Activated CD4-positive, alpha-beta T cell treated with anti-CD3 and anti-CD28 coated beads for 48 hours (primary cell): ENCODE data around the gene DHRS2.
"Not testable (repeated sequence)": the region's sequence is repeated elsewhere in the genome, so short reads cannot be mapped to it uniquely, and the experiment has no call there.

Source experiments
- DNase-seq: peaks from one replicate; pipeline ENCODE4 v3.0.0-alpha.2; 2020

DHRS2 gene, protein sequence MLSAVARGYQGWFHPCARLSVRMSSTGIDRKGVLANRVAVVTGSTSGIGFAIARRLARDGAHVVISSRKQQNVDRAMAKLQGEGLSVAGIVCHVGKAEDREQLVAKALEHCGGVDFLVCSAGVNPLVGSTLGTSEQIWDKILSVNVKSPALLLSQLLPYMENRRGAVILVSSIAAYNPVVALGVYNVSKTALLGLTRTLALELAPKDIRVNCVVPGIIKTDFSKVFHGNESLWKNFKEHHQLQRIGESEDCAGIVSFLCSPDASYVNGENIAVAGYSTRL

DNA sequence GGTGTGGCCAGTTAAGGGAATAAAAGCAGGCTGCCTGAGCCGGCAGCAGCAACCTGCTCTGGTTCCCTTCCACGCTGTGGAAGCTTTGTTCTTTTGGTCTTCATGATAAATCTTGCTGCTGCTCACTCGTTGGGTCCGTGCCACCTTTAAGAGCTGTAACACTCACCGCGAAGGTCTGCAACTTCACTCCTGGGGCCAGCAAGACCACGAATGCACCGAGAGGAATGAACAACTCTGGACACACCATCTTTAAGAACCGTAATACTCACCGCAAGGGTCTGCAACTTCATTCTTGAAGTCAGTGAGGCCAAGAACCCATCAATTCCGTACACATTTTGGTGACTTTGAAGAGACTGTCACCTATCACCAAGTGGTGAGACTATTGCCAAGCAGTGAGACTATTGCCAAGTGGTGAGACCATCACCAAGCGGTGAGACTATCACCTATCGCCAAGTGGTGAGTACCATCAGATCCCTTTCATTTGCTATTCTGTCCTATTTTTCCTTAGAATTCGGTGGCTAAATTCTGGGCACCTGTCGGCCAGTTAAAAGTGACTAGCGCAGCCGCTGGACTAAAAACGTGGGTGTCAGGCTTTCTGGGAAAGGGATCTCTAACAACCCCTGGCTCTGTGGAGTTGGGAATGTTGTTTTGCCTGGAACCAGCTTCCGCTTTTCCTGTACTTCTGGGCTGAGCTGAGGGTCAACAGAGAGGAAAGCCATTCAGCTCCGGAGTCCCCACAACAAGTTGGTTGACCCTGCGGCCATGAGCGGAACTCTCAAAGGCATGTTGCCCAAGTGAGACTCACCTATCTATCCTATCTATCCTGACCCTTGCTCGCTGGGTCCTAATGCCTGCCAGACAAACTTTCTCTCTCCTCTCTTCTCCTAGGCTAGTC lies at the start of gene DHRS2:
Gene DHRS2, plus strand, starts transcription at position 48 of the 895 bp plus-strand sequence. CDS start 2,501 bp downstream, outside the sequence.
- DNase-seq = no peak

DNA sequence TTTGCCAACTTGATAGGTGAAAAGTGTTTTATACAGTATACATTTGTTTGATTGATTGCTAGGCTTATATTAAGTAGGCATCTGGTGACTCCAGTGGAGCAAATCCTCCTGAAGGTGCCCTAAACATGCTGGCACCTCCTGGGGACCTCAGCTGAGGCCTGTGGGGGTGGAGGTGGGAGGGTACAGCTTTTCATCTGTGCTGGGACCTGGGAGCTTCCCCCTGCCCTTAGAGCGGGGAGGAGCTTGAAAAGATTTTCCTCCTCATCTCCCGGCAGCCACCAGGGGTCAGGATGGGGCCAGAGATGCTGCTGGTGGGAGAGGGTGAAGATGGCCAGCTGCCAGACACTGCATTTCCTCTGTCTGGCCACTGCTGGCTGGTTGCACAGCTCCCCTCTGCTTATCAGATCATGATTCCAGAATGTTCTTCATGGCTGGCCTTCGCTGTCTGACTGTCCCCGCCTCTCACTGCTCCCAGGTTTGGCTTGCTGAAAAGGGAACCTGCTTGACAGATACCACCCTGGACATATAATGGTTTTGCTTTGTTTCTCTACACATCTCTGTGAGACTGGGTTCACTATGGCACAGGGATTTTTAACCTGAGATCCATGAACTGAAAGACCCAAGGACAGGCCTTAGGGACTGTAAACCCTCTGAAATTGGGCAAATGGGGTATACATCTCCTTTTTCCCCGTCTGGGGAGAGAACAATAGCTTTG lies 47.1 kb upstream of the DHRS2 start:
- DNase-seq = peak; percentile 89

DNA sequence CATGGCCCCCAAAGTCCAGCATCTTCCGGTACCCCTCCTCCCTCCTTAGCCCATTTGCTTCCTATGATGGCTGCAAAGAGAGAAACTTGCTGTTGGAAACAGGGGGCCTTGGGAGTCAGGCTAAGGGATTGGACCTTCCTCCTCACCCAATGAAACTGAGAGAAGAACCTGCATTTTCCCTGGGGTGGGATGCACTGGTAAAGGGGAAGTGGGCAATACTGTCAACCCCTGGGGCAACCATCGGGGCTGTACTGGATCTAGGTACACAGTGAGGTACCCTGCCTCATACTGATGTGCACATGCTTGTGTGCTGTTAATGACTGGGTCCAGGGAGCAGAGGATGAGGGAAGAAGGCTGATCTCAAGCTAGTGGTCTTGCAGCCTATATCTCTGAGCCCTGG lies 46.6 kb upstream of the DHRS2 start:
- DNase-seq = no peak

DNA sequence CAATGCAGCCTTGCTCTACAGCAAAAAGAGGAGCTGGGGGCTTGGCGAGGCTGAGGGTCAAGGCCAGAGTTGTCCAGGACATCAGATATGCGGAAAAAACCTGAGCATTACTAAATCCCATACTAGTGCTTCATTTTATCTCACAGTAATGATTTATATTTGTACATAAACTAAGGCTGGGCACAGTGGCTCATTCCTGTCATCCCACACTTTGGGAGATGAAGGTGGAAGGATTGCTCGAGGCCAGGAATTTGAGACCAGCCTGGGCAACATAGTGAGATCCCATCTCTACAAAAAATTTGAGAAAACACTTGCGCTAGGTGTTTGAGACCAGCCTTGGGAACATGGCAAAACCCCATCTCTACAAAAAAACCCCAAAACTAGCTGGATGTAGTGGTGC lies 46.0 kb upstream of the DHRS2 start:
- no peak for DNase-seq

DNA sequence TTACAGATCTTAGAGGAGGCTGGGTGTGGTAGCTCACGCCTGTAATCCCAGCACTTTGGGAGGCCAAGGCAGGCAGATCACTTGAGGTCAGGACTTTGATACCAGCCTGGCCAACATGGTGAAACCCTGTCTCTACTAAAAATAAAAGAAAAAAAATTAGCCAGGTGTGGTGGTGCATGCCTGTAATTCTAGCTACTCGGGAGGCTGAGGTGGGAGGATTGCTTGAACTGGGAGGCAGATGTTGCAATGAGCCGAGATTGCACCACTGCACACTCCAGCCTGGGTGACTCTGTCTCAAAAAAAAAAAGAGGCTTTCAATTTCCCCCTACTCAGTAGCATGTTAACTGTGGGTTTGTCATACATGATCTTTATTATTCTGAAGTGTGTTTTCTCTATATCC lies 42.0 kb upstream of the DHRS2 start:
- DNase-seq = not testable (repeated sequence)

DNA sequence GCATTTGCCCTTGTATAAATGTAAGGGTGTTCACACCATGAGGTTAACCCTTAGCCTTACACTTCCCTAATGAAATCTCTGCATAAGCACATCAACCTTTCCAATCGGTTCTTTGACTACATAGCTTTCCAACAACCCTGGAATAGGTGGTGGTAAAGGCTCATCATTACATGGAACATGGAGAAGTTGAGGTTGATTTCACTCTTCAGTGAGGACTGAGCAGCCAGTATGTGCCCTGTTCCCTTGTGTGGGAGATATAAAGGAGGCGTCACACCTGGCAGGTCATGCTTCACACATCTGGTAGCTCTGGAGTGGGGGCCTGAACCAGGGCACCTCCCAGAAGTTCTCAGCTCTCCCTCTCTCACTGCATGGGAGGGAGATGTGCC lies 35.8 kb upstream of the DHRS2 start:
- DNase-seq = no peak

DNA sequence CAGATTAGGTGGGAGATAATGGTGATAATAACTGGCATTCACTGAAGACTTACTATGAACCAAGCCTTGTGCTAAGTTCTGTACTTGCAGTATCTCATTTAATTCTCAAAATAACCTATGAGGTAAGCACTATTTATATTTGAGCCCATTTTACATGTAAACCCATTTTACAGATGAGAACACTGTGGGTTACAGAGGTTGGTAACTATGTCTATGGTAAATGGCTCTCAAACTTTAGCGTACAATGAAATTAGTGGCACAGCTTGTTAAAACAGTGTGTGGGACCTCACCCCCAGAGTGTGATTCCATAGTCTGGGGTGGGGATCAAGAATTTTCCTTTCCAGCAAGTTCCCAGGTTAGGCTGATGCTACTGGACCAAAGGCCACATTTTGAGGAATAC lies 35.4 kb upstream of the DHRS2 start:
- no peak for DNase-seq

DNA sequence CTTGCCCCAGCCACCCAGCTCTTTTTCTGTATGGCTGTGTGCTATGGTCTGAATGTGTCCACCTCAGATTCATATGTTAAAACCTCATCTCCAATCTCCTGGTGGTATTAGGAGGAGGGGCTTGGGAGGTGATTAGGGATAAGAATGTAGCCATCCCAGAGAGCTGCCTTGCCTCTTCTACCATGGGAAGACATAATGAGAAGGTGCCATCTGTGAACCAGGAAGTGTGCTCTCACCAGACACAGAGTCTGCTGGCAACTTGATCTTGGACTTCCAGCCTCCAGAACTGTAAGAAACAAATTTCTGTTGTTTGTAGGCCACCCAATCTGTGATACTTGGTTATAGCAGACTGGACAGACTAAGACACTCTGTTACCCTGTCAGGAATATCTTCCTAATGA lies 34.7 kb upstream of the DHRS2 start:
- DNase-seq = no peak

DNA sequence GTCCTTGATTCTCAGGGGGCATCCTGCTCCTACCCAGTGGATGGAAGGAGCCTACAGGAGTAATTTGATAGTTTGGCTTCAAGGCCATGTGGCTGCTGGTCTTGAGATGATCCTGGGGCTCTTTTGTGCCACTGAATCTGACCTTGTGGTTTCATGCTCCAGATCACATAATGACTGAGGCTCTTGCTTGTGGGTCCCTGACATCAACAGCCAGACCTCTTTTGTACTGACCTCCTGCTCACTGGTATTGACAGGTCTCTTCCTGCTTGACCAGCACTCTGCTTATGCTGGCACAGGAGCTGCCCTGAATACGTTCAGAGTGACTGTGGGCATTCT lies 34.4 kb upstream of the DHRS2 start:
- no peak for DNase-seq

DNA sequence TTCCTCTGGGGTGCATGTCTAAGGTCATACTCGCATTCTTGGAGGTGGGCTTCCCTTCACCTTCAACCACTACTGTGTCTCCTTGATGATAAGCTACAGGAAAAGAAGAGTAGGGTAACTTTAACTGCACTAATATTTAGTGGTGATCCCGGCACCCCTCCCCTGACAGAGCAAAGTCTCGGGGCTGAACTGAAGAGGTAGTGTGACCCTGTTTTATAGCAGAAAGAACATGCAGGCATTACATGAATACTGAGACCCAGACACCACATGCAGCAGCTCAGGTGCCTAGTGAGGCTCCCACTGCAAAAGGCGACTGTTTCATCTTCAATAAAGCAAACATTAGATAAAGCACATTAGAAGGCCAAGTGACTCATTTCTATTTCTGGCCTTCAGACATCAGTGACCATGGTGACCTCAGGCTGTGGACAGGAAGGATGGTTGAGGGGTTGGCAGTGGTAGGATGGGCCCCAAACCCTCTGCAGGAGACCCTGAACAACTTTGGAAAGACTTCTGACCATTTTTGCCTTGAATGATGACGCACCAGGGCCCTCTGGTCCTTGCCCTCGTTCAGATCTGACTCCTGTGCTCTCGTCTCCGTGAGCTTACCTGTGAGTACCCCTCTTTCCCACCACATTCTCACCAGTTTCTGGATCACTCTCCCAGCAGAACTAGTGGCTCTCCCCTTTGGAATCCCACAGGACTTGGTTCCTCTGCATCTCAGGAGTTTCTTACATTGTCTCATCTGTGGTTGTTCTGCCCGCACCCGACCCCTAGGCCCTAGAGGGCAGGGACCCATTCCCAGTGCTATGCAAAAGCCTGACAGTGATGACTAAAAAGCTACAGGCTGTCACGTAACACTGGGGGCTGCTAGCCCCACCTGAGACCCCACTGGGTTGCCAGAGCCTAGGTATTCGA lies 33.7 kb upstream of the DHRS2 start:
- no peak for DNase-seq

DNA sequence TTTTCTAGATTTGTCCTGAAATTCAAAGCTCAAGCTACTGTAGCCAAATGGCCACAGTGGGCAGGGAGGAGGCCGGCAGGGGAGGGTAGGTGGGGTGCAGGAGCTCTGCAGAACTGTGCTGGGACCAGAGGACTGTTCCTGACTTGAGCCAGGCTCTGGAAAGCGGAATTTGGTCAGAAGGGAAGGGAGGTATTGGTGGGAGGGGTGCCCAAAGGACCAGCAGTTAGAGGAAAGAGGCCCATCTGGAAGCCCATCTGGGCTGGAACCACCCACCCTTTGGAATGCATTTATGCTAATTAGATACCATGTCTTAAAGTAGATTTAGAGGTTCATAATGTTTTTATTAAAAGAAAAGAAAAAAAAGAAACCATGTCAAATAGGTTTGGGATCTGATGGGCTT lies 33.1 kb upstream of the DHRS2 start:
- no peak for DNase-seq

DNA sequence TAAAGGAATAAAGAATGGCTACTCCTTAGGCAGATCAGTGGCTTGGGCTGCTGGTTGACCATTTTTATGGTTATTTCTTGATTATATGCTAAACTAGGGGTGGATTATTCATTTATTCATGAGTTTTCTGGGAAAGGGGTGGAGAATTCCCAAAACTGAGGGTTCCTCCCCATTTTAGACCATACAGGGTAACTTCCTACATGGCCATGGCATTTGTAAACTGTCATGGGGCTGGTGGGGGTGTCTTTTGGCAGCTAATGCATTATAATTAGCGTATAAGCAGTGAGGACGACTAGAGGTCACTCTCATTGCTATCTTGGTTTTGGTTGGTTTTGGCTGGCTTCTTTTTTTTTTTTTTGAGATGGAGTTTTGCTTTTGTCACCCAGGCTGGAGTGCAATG lies 32.0 kb upstream of the DHRS2 start:
- no peak for DNase-seq

DNA sequence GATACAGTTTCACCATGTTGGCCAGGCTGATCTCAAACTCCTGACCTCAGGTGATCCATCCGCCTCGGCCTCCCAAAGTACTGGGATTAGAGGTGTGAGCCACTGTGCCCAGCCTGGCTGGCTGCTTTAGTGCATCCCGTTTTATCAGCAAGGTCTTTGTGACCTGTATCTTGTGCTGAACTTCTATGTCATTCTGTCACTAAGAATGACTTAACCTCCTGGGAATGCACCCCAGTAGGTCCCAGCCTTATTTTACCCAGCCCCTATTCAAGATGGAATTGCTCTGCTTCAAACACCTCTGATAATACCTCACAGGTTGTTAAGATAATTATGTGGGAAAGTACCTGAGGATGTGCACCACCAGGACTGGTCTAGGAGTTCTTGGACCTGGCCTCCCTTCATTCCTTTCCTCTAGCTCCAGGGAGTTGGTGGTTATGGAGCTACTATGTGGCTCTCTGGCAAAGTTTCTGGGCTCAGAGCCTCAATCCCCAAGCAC lies 31.4 kb upstream of the DHRS2 start:
- DNase-seq = no peak

DNA sequence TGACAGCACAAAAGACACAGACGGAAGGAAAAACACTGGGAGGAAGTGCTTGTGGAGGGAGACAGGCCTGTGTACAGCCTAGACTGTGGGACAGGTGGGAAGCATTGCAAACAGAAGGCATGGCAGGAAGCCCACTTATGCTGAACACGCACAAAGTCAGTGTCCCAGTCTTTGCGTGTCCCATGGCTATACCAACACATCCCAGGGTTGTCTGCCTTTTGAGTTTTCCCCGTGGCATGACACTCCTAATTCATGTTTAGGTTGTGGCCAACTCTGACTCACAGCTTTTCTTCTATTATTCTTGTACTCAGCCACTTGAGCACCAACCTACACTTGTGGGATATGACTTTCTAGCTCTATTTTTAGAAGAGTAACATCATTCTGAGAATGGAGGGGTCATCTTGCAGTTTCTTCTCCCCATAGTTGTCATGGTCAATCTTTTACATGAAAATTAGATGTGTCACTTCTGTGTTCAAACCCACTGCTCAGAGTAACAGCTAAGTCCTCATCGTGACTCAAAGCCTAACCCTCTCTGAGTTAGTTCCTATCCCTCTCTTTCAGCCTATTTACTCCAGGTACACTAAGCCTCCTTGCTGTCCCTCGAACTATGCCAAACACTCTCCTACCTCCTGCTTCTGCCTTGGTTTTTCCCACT lies 30.1 kb upstream of the DHRS2 start:
- DNase-seq = peak; percentile 45

DNA sequence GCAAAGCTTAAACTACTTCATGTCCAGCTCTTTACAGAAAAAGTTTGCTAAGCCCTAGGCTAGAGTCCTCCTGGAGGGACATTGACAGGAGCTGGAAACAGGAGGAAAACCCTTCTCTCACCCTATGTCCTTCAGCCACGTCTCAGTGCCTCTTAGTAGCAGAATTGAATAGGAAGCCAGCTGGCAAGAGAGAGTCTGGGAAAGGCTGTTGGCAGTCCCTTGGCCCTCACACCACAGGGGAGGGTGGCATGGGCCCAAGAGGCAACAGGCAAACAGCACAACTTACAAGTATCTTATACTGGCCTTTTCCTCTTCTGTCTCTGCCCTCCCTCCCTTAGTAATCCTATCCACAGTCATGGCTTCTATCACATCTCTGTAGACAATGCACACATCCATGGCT lies 27.7 kb upstream of the DHRS2 start:
- no peak for DNase-seq

DNA sequence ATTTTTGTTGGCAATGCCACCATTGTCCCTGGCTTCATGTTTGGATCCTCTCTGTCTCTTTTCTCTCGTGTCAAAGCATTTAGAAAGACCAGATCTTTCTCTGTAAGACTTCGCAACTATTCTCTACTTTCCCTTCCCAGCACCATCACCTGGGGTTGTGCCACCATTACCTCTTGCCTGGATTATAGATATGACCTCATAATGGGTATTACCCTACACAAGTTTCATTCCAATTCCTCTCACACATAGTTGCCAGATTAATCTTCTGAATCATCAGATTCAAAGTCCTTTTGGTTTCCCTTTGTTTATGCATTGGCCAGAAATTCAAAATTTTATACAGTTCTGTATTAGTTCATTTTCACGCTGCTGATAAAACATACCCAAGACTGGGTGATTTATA lies 27.2 kb upstream of the DHRS2 start:
- DNase-seq = no peak

DNA sequence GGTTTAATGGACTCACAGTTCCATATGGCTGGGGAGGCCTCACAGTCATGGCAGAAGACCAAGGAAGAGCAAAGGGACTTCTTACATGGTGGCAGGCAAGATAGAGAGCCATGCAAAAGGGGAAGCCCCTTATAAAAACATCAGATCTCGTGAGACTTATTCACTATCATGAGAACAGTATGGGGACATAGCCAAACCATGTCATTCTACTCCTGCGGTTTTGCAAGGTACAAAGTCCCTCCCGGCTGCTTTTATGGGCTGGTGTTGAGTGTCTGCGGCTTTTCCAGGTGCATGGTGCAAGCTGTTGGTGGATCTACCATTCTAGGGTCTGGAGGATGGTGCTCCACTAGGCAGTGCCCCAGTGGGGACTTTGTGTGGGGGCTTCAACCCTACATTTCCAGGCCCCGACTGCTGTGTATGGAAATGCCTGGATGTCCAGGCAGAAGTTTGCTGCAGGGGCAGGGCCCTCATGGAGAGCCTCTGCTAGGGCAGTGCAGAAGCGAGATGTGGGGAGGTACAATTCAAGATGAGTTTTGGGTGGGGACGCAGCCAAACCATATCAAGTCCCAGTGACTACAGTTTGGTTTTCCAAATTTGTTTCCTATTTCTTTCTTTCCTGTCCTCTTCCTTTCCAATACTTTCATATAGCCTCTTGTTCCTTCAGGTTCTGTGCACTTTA lies 26.6 kb upstream of the DHRS2 start:
- DNase-seq = not testable (repeated sequence)

DNA sequence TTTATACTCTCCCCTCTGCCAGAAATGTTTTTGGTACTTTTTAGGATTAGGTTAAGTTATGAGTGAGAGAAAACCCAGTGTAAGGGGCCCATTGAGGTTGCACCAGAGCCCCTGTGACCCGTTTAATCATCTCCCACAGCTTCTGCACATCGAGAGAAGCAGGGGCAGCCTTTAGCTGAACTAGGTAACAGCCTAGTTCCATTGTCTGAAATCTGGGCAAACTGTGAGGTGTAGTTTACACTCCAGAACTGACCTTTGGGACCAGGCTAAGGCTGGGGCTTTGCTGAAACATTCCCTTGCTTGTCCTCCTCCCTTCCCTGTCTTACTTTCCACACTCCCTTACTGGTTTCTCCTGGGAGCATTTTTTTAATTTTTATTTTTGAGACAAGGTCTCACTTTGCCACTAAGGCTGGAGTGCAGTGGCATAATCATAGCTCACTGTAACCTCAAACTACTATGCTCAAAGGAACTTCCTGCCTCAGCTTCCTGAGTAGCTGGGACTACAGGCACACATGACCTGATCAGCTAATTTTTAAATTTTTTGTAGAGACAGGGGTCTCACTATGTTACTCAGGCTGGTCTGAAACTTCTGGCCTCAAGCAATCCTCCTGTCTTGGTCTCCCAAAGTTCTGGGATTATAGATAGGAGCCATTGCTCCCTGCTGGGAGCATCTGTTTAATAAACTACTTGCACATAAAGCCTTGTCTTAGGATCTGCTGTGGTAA lies 25.9 kb upstream of the DHRS2 start:
- no peak for DNase-seq

DNA sequence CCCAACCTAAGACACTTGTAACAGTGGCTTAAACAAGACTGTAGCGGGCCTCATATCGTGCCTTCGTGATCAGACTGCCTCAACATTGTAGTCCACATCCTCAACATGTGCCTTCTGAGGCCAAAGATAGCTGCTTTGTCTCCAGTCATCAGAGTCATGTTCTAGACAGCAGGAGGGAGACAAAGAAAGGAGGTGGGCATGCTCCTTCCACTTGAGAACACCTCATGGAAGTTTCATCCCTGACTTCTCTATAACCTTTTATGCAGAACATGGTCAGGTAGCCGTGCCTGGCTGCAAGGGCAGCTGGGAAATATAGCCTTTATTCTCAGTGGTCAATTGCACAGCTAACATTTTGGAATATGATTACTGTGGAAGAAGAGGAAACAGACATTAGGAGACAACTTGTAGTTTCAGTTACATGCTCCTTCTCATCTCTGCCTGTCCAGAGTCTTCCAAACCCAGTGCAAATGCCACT lies 25.3 kb upstream of the DHRS2 start:
- no peak for DNase-seq

DNA sequence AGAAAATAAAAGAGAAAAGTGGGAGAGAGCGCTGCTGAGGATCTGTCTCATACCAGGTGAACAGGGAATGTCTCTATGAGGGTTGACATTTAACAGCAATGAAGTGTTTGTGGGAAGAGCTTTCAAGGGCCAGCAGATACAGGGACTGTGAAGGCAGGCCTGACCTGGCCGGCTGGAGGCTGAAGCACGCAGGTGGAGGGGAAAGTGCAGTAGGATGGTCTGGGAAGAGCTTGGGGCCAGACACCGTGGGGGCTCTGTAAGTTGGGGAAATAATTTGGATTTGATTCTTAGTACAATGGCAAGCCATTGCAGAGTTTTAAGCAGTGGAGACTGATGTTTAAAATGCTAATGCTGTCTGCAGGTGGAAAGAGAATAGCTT lies 23.8 kb upstream of the DHRS2 start:
- DNase-seq = no peak

DNA sequence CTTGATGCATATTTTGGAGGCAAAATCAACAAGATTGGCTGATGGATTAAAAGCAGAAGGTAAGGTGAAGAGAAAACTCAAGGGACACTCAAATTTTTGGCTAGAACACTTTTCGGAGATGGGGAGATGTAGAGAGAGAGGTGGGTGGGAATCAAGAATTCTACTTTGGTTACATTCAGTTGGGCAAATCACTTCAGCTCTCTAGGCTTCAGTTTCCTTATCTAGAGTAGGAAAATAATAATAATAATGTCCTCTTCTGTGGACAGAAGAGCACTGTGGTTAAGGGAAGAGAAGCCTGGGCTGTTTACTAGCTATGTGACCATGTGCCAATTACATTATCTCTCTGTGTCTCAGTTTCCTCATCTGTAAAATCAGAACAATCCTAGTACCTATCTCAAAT lies 23.4 kb upstream of the DHRS2 start:
- DNase-seq = no peak
